GM19397 (cell line): ENCODE measurements around the gene TSEN15.
"Not testable (repeated sequence)": the region's sequence is repeated elsewhere in the genome, so short reads cannot be mapped to it uniquely, and the experiment has no call there.

ENCODE experiments used
- ATAC-seq: cut with Tn5 transposase; IDR thresholded peaks from one replicate; pipeline ENCODE4 v1.9.1; 2021; ENCODE audit warnings: mild to moderate bottlenecking, moderate library complexity; ENCODE audit not compliant: unreplicated experiment

Gene TSEN15

DNA sequence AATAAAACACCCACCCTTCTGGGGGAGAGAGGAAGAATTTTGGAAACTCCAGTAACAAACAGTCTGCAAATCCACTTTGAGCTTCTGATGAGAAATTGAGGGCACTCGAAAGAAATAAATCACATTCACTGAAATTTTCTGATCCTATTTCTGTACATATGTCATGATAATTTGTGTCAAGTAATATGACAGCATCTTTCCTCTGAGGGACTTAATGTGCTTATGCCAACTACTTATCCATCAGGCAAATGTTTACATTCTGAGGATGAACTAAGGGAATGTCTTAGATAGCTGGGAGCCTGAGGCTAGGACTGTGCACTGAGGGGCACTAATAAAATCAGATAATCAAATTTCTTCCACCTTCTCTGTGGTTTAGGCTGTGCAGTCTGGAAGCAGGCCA, 44.5 kb downstream of the TSEN15 start:
- no peak for ATAC-seq

DNA sequence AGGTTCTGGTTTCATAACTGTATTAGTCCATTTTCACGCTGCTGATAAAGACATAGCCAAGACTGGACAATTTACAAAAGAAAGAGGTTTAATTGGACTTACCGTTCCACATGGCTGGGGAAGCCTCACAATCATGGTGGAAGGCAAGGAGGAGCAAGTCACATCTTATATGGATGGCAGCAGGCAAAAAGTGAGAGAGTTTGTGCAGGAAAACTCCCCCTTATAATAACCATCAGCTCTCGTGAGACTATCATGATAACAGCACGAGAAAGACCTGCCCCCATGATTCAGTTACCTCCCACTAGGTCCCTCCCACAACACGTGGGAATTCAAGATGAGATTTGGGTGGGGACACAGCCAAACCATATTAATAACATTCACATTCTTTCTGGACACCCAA, 45.0 kb downstream of the TSEN15 start:
- ATAC-seq = not testable (repeated sequence)

DNA sequence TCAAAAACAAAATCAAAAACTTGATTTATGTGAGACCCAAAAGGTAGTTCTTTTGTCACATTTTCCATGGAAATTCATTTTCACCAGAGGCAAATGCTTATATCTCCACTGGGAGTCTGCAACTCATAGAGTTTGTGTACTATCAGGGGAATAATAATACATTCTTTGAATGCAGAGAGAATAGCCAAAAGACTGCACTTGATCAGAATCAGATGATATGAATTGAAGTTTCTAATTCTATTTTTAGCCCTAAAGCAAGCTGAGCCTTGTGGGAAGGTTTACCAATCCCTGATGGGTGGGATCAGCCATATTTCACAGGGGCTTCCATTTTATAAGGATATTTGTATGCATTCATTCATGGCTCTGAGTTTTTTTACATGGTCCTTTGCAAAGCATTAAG, 49.6 kb downstream of the TSEN15 start:
- no peak for ATAC-seq

DNA sequence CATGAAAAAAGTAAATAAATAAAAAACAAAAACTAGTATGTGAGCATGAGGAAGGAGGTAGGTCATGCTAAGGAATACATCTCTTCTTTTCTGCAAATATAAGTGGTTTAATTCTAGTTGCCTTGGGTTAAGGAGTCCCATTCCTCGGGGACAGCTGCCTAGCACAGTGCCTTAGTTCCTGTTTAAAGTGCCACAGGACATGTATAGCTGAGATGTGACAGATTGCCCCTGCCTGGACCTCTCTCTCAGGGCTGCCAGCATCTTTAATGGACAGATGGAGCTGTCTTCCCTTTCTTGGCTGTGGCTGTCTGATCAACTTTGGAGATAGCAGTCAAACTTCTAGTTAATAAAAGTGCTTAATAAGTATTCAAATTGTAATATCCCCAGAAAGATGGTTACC, 50.0 kb downstream of the TSEN15 start:
- ATAC-seq = no peak

DNA sequence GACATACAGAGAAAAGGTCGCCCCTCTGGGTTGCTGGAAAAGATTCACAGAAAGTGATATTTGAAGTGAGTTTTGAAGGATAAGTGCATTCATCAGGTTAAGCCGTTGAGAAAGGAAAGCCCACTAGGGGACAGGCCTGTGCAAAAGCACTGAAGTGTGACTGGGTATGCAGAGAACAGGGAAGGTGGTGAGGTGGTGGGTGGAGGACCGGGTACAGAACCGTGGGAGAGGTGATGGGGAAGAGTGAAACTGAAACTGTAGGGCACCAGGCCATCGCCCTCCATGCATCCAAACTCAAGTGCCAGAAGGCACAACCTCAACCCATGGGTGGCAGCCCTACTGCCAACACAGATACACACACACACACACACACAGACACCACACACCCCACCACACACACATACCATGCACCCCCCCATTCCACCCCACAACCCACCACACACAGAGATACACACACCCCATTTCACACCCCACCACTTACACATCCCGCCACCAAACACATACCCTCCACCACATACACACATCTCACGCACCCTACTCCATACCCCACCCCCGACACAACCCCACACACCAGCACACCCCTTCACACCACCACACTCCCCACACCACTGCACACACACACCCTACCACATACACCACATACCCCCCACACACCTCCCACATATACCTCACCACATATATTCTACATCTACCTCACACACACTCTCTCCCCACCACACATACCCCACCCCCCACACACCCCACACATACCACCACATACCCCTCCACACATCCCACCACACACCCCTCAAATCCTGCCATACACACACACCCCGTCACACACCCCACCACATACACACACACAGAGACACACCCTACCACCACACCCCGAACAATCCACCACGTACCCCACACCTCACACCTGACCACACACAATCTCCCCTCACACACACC, 59.0 kb downstream of the TSEN15 start:
- no peak for ATAC-seq

DNA sequence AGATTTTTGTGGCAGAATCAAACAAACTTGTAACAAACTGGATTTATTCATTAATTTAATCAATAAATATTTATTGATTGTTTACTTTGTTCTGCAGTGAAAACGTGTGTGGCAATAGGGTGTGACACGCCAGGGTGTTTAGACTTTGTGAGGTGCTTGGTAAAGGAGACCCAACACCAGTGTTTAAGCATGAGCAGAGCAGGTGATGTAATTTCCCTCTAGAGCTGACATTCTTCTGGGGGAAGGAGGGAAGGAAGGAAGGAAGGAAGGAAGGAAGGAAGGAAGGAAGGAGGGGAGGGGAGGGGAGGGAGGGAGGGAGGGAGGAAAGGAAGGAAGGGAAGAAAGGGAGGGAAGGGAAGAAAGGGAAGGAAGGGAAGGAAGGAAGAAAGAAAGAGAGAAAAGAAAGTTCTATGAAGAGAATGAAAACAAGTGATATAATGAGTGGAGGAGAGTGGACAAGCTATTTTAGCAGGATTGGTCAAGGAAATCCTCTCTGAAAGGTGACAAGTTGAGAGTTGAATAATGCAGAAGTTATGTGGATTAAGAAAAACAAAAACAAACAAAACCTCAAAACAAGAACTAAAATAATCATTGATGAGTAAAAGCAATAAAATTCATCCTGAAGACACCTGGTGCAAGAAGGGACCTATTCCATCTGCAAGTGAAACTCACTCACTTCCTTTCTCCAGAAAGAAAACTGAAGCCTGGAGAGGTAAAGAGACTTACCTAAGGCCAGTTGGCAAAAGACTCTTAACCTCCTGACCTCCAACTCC, 60.8 kb downstream of the TSEN15 start:
- no peak for ATAC-seq

DNA sequence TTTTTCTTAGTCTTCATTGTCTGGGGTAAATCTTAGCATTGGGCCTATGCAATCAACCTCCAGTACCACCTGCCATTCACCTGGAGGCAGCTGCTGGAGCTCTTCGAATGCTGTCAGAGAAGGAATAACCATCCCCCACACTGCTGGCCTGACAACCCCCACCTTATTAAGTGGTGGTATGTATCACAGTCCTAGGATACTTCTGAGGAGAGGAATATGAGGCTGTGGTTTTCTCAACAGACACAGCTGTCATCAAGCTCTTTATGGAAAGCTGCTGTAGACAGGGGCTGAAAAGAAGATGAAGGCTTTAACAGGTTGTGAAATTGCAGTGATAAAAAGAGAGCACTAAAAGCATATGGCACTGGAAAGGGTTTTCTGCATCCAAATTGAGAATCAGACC, 61.7 kb downstream of the TSEN15 start:
- no peak for ATAC-seq

DNA sequence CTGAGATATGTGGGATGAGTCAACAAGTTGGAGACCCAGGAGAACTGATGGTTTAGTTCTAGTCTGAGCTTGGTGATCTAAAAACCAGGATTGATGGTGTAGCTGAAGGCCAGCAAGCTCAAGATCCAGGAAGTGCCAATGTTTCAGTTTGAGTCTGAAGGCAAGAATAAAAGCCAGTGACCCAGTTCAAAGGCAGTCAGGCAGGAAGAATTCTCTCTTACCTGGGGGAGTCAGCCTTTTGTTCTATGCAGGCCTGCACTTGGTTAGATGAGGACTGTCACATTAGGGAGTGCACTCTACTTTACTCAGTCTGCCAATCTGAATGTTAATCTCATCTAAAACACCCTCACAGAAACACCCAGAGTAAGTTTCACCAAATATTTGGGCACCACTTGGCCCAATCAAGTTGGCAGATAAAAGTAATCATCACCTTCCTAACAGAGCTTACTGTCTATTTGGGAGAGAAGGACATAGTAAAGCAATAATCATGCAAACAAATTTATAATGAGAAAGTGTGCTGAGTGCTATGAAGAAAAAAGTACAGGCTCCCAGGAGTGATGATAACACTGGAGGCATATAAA, 63.4 kb downstream of the TSEN15 start:
- no peak for ATAC-seq

DNA sequence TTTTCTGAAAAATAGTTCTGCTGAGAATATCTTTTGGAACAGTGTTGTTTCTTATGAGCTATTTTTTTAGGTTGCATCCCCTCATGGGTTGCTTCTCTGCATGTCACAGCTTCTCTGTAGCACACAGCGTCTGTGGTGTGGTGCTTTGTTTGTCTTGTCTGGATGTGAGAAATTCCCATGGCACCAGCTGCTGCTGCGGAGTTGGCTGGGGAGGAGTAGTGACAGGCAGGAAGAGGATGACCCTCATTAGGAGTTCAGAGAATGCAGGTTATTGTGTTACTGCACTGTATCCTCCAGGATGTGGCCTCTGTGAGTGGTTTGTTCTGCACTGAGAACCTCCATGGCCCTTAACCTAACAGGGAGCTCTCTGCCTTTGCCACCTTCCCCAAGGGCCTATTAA, 64.8 kb downstream of the TSEN15 start:
- no peak for ATAC-seq

DNA sequence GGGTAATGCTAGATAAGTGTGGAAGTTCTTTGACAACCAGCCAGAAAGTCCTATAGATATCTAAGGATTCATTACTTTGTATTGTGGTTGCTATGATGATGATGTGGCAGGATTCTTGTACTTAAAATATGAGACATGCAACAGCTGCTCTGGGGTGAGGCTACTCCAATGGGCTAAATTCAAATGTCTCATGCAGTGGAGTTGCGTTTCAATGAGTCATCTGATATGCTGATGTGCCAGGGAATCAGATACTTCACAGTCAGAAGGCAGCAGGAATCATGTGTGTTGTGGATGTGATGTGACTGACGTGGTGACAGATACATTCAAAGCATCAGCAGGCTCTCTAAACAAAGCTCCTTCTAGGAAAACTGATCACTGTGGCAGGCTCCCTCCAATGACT, 66.5 kb downstream of the TSEN15 start:
- no peak for ATAC-seq
